ENCODE measurements around the gene GPR108.

Gene GPR108

DNA sequence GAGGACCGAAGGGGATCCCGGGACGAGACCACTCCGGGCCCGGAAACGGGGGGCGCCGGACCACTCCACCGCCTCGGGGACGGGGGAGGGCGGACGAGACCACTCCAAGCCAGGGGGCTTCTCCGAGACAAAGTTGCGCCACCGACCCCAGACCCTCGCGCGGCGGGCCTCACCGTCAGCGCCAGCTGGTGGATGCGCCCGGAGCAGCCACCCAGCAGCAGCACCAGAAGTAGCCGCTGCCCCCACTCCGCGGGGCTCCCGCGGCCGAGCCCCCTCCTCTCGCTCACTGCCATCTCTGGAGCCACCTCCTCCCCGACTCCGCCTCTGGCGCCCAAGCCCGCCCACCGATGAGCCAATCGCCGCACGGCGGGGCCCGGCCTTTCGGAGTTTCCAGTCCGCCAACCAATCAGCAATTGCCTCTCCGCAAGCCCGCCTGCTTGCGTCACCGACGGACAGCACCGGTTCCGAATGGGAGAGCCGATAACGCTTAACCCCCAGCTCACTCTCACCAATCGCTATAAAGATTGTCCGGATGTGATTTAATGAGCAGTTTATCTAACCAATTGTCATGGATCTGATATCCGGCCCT, at the start of gene GPR108 (continued):
- TF ChIP-seq, protein P1, sequence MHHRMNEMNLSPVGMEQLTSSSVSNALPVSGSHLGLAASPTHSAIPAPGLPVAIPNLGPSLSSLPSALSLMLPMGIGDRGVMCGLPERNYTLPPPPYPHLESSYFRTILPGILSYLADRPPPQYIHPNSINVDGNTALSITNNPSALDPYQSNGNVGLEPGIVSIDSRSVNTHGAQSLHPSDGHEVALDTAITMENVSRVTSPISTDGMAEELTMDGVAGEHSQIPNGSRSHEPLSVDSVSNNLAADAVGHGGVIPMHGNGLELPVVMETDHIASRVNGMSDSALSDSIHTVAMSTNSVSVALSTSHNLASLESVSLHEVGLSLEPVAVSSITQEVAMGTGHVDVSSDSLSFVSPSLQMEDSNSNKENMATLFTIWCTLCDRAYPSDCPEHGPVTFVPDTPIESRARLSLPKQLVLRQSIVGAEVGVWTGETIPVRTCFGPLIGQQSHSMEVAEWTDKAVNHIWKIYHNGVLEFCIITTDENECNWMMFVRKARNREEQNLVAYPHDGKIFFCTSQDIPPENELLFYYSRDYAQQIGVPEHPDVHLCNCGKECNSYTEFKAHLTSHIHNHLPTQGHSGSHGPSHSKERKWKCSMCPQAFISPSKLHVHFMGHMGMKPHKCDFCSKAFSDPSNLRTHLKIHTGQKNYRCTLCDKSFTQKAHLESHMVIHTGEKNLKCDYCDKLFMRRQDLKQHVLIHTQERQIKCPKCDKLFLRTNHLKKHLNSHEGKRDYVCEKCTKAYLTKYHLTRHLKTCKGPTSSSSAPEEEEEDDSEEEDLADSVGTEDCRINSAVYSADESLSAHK (tag by site-specific recombination; IDR thresholded peaks at IDR 0.05), result peak; percentile 50; the same call in 1 of the 2 replicates
- TF ChIP-seq PRDM6 (tag by site-specific recombination; IDR thresholded peaks at IDR 0.05) (no peak), ZNF837 (tag by site-specific recombination; IDR thresholded peaks at IDR 0.05) (no peak; the same call in 1 of the 2 replicates), EGR2 (tag by site-specific recombination; IDR thresholded peaks at IDR 0.05; ENCODE audit: low read depth) (peak; percentile 38), ZNF596 (tag by site-specific recombination; IDR thresholded peaks at IDR 0.05) (no peak), ZFP3 (tag by site-specific recombination; IDR thresholded peaks at IDR 0.05; ENCODE audit: low read depth) (no peak), KLF8 (tag by site-specific recombination; IDR thresholded peaks at IDR 0.05) (peak; percentile 89), ZNF623 (tag by site-specific recombination; IDR thresholded peaks at IDR 0.05) (0 out of 2 replicates have a peak, but pooled peaks have one; percentile 22), ZNF704 (tag by site-specific recombination; IDR thresholded peaks at IDR 0.05) (no peak), PRDM1 (tag by site-specific recombination; IDR thresholded peaks at IDR 0.05) (no peak), ZIC2 (tag by site-specific recombination; IDR thresholded peaks at IDR 0.05) (peak; percentile 73), GLI4 (tag by site-specific recombination; IDR thresholded peaks at IDR 0.05) (0 out of 2 replicates have a peak, but pooled peaks have one; percentile 21), ZNF626 (tag by site-specific recombination; IDR thresholded peaks at IDR 0.05) (no peak), ZNF211 (tag by site-specific recombination; IDR thresholded peaks at IDR 0.05; ENCODE audit: low read depth) (no peak), ZNF19 (tag by site-specific recombination; IDR thresholded peaks at IDR 0.05; ENCODE audit: low read depth) (no peak), ZBTB10 (tag by site-specific recombination; IDR thresholded peaks at IDR 0.05) (peak; percentile 97), REPIN1 (tag by site-specific recombination; IDR thresholded peaks at IDR 0.05; ENCODE audit: low read depth) (peak; percentile 23; the same call in 1 of the 2 replicates)
- TF ChIP-seq, protein P2, sequence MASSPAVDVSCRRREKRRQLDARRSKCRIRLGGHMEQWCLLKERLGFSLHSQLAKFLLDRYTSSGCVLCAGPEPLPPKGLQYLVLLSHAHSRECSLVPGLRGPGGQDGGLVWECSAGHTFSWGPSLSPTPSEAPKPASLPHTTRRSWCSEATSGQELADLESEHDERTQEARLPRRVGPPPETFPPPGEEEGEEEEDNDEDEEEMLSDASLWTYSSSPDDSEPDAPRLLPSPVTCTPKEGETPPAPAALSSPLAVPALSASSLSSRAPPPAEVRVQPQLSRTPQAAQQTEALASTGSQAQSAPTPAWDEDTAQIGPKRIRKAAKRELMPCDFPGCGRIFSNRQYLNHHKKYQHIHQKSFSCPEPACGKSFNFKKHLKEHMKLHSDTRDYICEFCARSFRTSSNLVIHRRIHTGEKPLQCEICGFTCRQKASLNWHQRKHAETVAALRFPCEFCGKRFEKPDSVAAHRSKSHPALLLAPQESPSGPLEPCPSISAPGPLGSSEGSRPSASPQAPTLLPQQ (tag by site-specific recombination; IDR thresholded peaks at IDR 0.05), result peak; percentile 98

All from HEK293 (cell line).